GM12892 (cell line): ENCODE results near the gene HDAC8.

Experiments
- POLR2A ChIP-seq: IDR thresholded peaks from 2 replicates; pipeline ENCODE4 v1.6.1; 2011; ENCODE audit warnings: low read depth, low read length, control low read depth
- POLR2AphosphoS5 ChIP-seq: IDR thresholded peaks from 2 replicates; pipeline ENCODE4 v1.6.1; 2011; ENCODE audit warnings: low read depth, low read length, control low read depth
- TAF1 ChIP-seq: IDR thresholded peaks from 2 replicates; pipeline ENCODE4 v1.6.1; 2011; ENCODE audit warnings: low read depth, mild to moderate bottlenecking, control low read depth, low read length, borderline replicate concordance

DNA sequence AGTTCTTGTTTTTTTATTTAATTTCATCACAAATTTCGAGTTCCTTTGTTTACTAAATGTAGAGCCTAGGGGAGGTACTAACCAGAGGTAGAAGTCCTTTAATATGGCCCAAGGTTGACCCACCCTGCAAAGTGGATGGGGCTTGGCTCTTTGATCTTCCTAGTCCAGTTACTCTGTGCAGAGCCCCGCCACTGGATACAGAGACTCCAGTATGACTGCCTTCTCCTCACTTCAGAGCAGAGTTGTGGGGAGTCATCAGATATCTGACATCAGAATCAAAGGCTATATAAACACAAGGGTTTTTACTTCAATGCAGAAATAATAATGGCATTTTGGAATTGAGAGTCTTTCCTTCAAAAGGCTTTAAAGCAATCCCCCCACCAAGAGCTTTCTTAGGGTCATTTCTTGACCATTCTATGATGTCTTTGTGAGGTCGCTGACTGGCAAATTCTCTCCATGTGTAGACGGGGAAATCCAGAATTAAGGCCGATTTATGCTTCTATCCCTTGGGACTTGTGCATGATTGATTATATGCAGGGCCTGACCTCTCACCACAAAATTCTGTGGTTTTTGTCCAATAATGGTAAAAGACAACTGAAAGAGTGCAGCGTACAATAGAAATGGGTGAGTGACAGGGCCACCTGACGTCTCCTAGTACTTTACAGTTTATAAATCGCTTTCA lies 178.7 kb downstream of the HDAC8 start:
- no peak for TF ChIP-seq POLR2A
- TF ChIP-seq POLR2AphosphoS5 = no peak
- no peak for TF ChIP-seq TAF1
